Measurements from ENCODE around the gene MAGI1.

Gene MAGI1

DNA sequence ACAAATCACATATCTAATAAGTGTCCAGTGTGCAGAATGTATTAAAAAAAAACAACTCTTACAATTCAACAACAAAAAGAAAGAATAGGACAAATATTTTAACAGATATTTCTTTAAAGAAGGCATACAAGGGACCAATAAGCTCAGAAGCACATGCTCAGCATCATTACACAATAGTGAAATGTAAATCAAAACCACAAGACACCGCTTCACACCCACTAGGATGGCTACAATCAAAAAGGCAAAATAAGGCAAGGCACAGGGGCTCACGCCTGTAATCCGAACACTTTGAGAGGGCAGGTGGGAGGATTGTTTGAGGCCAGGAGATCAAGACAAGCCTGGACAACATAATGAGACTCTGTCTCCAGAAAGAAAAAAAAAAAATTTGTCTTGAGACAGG lies 255.6 kb downstream of the MAGI1 start:
- ChIA-PET CTCF (interaction anchor here (0.6 to 0.8 kb wide), 3 partner anchors 9 to 1553 kb away, joined by 3 read pairs; no protein-coding TSS in a partner anchor), POLR2A (interaction anchor here (0.6 kb wide), 1 partner anchor 184 kb away, joined by 4 read pairs; no protein-coding TSS in a partner anchor)
- no peak for TF ChIP-seq LEF1 (IDR thresholded peaks at IDR 0.05; ENCODE audit: borderline replicate concordance)
- TF ChIP-seq FOXK2 (IDR thresholded peaks at IDR 0.05) = no peak
- no peak for TF ChIP-seq HDGF (IDR thresholded peaks at IDR 0.05; ENCODE audit: borderline replicate concordance)
- no peak for TF ChIP-seq FOXM1 (IDR thresholded peaks at IDR 0.05; ENCODE audit: borderline replicate concordance)
- TF ChIP-seq NFRKB (IDR thresholded peaks at IDR 0.05) = no peak
- TF ChIP-seq SP1 (IDR thresholded peaks at IDR 0.05) = no peak
- TF ChIP-seq ELF4 (IDR thresholded peaks at IDR 0.05) = no peak
- TF ChIP-seq FOXA1 (IDR thresholded peaks at IDR 0.05) = no peak
- TF ChIP-seq L3MBTL2 (conservative IDR thresholded peaks at IDR 0.05) = no peak
- no peak for TF ChIP-seq ARNT (IDR thresholded peaks at IDR 0.05)
- no peak for TF ChIP-seq ZNF384 (IDR thresholded peaks at IDR 0.05)
- TF ChIP-seq TARDBP (IDR thresholded peaks at IDR 0.05) = no peak
- TF ChIP-seq, protein P1, sequence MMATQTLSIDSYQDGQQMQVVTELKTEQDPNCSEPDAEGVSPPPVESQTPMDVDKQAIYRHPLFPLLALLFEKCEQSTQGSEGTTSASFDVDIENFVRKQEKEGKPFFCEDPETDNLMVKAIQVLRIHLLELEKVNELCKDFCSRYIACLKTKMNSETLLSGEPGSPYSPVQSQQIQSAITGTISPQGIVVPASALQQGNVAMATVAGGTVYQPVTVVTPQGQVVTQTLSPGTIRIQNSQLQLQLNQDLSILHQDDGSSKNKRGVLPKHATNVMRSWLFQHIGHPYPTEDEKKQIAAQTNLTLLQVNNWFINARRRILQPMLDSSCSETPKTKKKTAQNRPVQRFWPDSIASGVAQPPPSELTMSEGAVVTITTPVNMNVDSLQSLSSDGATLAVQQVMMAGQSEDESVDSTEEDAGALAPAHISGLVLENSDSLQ (IDR thresholded peaks at IDR 0.05) = no peak
- no peak for TF ChIP-seq SUZ12 (IDR thresholded peaks at IDR 0.05)
- no peak for TF ChIP-seq BHLHE40 (IDR thresholded peaks at IDR 0.05; ENCODE audit: borderline replicate concordance)
- no peak for TF ChIP-seq CTBP1 (IDR thresholded peaks at IDR 0.05; ENCODE audit: borderline replicate concordance)
- DNase-seq (ENCODE audit: extremely low spot score) = no peak

DNA sequence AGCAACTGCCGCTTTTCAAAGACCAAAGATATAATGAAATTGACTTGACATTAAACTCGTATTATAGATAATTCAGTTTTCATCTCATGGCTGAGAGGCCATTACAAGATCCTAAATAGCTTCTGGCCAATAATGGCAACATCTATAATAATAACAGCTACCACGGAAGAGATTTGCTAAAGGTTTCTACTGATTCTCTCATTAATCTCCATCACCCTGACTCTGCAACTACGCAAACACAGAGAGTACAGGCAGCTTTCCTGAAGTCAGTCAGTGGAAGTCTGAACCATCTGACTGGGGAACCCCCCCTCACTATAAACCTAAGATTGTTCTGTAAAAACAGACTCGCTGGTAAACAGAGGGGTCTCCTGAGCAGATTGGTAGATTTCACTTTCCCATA lies 257.1 kb downstream of the MAGI1 start:
- POLR2A ChIA-PET = no interaction called here
- CTCF ChIA-PET = interaction anchor here (0.6 kb wide), 1 partner anchor 1251 kb away, joined by 6 read pairs; no protein-coding TSS in a partner anchor
- TF ChIP-seq L3MBTL2 (conservative IDR thresholded peaks at IDR 0.05) (no peak), CTBP1 (IDR thresholded peaks at IDR 0.05; ENCODE audit: borderline replicate concordance) (no peak), NFRKB (IDR thresholded peaks at IDR 0.05) (no peak), ARNT (IDR thresholded peaks at IDR 0.05) (no peak), FOXK2 (IDR thresholded peaks at IDR 0.05) (no peak), HDGF (IDR thresholded peaks at IDR 0.05; ENCODE audit: borderline replicate concordance) (no peak), LEF1 (IDR thresholded peaks at IDR 0.05; ENCODE audit: borderline replicate concordance) (no peak), SUZ12 (IDR thresholded peaks at IDR 0.05) (no peak), TARDBP (IDR thresholded peaks at IDR 0.05) (no peak), BHLHE40 (IDR thresholded peaks at IDR 0.05; ENCODE audit: borderline replicate concordance) (no peak), SP1 (IDR thresholded peaks at IDR 0.05) (no peak), ELF4 (IDR thresholded peaks at IDR 0.05) (no peak), FOXM1 (IDR thresholded peaks at IDR 0.05; ENCODE audit: borderline replicate concordance) (no peak), ZNF384 (IDR thresholded peaks at IDR 0.05) (no peak), FOXA1 (IDR thresholded peaks at IDR 0.05) (no peak)
- TF ChIP-seq, protein P1 (IDR thresholded peaks at IDR 0.05) = no peak
- DNase-seq (ENCODE audit: extremely low spot score) = no peak

DNA sequence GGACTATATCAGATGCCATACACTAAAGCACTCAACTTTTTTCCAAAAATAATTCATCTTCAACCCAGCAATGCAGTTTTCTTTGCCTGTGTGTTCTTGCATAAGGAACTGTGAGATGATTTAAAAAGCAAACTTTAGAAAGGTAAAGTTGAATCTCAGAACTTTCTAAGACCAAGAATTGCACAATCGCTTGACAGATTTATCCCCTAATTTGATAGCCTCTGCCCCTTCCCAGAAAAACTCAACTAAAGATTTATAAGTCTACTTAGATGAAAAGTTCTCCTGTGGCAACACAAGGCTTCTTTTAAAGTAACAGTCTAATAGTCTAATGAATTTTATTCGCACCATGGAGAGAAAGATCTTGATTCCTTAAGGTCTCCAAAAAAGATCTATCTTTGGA lies 259.3 kb downstream of the MAGI1 start:
- TF ChIP-seq SUZ12 (IDR thresholded peaks at IDR 0.05) = no peak
- TF ChIP-seq CTBP1 (IDR thresholded peaks at IDR 0.05; ENCODE audit: borderline replicate concordance) = no peak
- no peak for TF ChIP-seq L3MBTL2 (conservative IDR thresholded peaks at IDR 0.05)
- TF ChIP-seq, protein P1 (IDR thresholded peaks at IDR 0.05) = no peak
- TF ChIP-seq ZNF384 (IDR thresholded peaks at IDR 0.05) = no peak
- TF ChIP-seq FOXK2 (IDR thresholded peaks at IDR 0.05) = no peak
- TF ChIP-seq HDGF (IDR thresholded peaks at IDR 0.05; ENCODE audit: borderline replicate concordance) = no peak
- TF ChIP-seq SP1 (IDR thresholded peaks at IDR 0.05) = no peak
- TF ChIP-seq LEF1 (IDR thresholded peaks at IDR 0.05; ENCODE audit: borderline replicate concordance) = no peak
- TF ChIP-seq ARNT (IDR thresholded peaks at IDR 0.05) = no peak
- ChIA-PET CTCF (no interaction called here), POLR2A (no interaction called here)
- no peak for DNase-seq (ENCODE audit: extremely low spot score)

DNA sequence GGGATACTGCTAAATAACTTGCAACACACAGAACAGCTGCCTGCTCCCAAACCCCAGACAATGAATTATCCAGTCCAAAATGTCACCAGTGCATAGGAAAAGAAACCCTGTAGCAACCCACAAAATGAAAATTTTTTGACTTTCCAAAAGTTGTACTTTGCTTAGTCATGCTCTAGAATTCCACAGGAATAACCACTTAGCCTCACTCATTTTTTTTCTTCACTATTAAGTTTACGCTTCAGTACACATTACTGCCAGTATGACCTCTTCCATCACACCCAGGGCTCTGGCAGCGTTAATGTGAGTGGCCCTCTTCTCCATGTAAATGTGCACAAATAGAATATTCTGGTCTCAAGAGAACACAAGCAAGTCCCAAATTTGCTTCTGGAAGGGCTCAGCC lies 259.8 kb downstream of the MAGI1 start:
- peak; percentile 27 for DNase-seq (ENCODE audit: extremely low spot score)
- POLR2A ChIA-PET = no interaction called here
- TF ChIP-seq ZNF384 (IDR thresholded peaks at IDR 0.05) = peak; percentile 74
- TF ChIP-seq SP1 (IDR thresholded peaks at IDR 0.05) = no peak
- CTCF ChIA-PET = no interaction called here

DNA sequence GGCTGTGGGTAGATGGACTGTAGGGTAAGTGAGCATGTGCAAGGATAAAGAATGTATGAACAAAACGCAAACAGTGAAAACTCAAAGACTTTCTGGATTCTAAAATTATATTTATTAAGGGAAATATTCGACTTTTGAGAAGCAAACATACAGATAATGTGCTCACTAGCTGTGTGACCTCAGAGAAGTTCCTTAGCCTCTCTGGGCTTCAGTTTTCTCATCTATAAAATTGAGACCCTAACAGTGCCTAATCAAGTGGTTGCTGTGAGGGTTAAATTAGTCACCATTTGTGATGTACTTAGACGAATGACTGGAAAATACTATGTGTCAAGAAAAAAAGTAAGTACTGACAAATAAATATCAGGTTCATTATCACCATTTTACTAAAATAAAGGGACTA lies 261.7 kb downstream of the MAGI1 start:
- no peak for TF ChIP-seq NFRKB (IDR thresholded peaks at IDR 0.05)
- TF ChIP-seq ARNT (IDR thresholded peaks at IDR 0.05) = no peak
- TF ChIP-seq, protein P1 (IDR thresholded peaks at IDR 0.05) = no peak
- TF ChIP-seq FOXA1 (IDR thresholded peaks at IDR 0.05) = no peak
- no peak for TF ChIP-seq LEF1 (IDR thresholded peaks at IDR 0.05; ENCODE audit: borderline replicate concordance)
- TF ChIP-seq ELF4 (IDR thresholded peaks at IDR 0.05) = no peak
- POLR2A ChIA-PET = no interaction called here
- CTCF ChIA-PET = no interaction called here
- no peak for DNase-seq (ENCODE audit: extremely low spot score)

DNA sequence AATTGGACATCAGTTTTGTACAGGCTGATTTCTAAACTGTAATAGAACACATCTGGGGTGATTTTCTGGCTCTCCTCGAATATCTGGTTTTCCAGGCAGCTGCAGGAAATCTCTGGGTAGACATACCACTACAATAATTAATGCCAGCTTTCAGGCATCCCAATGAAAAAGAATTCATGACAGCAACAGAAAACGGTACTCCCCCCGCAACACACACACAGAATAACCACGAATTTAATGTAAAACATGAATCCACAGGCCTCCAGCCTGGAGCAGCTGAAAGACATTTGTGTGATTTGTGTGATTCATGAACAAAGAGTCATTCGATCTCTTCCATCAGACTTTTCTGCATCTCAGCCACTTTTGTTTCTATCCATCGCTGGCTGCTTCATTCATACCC lies 262.2 kb downstream of the MAGI1 start:
- no peak for TF ChIP-seq FOXM1 (IDR thresholded peaks at IDR 0.05; ENCODE audit: borderline replicate concordance)
- CTCF ChIA-PET = no interaction called here
- DNase-seq (ENCODE audit: extremely low spot score) = no peak
- POLR2A ChIA-PET = no interaction called here

All from HEK293T (cell line).